A673 (cell line): ENCODE measurements around the gene TCHHL1. TPM values are rescaled to one million over a fixed set of nuclear protein-coding genes. Genes with fewer than 3 reads are reported as not detected.

Source experiments
- BruUV-seq: library from RNA; stranded (reverse); fragments of 400-500 nt; replicated peaks from 2 replicates; lab custom pipeline; 2021; lab: Mats Ljungman, UMichigan
- CTCF ChIA-PET: fragments of 300-600 bp; sonication (Branson Sonifier 250); formaldehyde crosslinking; loops from one replicate; lab custom pipeline; 2022; ENCODE audit warnings: antibody characterized with exemption; lab: Charles Lee
- POLR2A ChIA-PET: fragments of 300-600 bp; sonication (Branson Sonifier 250); formaldehyde crosslinking; loops from one replicate; lab custom pipeline; 2022; ENCODE audit warnings: antibody characterized with exemption; ENCODE audit not compliant: low non-redundant PET; lab: Charles Lee
- DNase-seq: peaks from one replicate; pipeline ENCODE4 v3.0.0-alpha.2; 2015; ENCODE audit warnings: low spot score
- H3K27ac ChIP-seq: fragments of 200-600 bp; sonication (generic); 2 replicates; pipeline ENCODE4 v1.5.1; 2016; ENCODE audit warnings: mixed run types, low read depth, mild to moderate bottlenecking, mixed read lengths, antibody characterized with exemption, low read length; ENCODE audit not compliant: poor library complexity, severe bottlenecking
- H3K27me3 ChIP-seq: fragments of 200-600 bp; sonication (generic); replicated peaks from 2 replicates; pipeline ENCODE4 v1.6.1; 2017; ENCODE audit warnings: mixed run types, low read depth, mild to moderate bottlenecking, mixed read lengths, antibody characterized with exemption, low read length; ENCODE audit not compliant: insufficient read depth, poor library complexity
- H3K36me3 ChIP-seq: fragments of 200-600 bp; sonication (generic); 2 replicates; pipeline ENCODE4 v1.6.1; 2016; ENCODE audit warnings: mixed run types, mild to moderate bottlenecking, mixed read lengths, antibody characterized with exemption, low read length; ENCODE audit not compliant: insufficient read depth, poor library complexity, severe bottlenecking
- H3K4me1 ChIP-seq: fragments of 200-600 bp; sonication (generic); 2 replicates; pipeline ENCODE4 v1.6.1; 2017; ENCODE audit warnings: mixed run types, mild to moderate bottlenecking, mixed read lengths, antibody characterized with exemption, low read length; ENCODE audit not compliant: insufficient read depth, poor library complexity, severe bottlenecking
- H3K4me3 ChIP-seq: fragments of 200-600 bp; sonication (generic); 2 replicates; pipeline ENCODE4 v1.5.1; 2016; ENCODE audit warnings: low read depth, mixed run types, mild to moderate bottlenecking, mixed read lengths, low read length; ENCODE audit not compliant: poor library complexity, severe bottlenecking
- H3K9me3 ChIP-seq: fragments of 200-600 bp; sonication (generic); 2 replicates; pipeline ENCODE4 v1.6.1; 2016; ENCODE audit warnings: mixed run types, low read depth, mild to moderate bottlenecking, mixed read lengths, antibody characterized with exemption, low read length; ENCODE audit not compliant: poor library complexity, severe bottlenecking
- EZH2 ChIP-seq: fragments of 200-600 bp; sonication (generic); IDR thresholded peaks from 2 replicates; pipeline ENCODE4 v1.6.1; 2017; ENCODE audit warnings: borderline replicate concordance, low read depth, mild to moderate bottlenecking, mixed read lengths, antibody characterized with exemption, low read length; ENCODE audit not compliant: poor library complexity, severe bottlenecking
- intact Hi-C: fragments of 100-400 bp; cut with micrococcal nuclease; formaldehyde crosslinking; loops from one replicate; pipeline ENCODE4 v1.10.0; 2022; ENCODE audit not compliant: unreplicated experiment
- total RNA-seq: library from RNA; stranded (reverse); gene quantifications from 2 replicates; pipeline ENCODE4 v1.2.3, GENCODE V29; 2021
- TF ChIP-seq, protein P1 (sequence below): fragments of 300-800, 200-600 bp; sonication (generic); conservative IDR thresholded peaks from 2 replicates; pipeline ENCODE4 v1.5.1; 2017; ENCODE audit warnings: low read depth, mild to moderate bottlenecking, antibody characterized with exemption, low read length, moderate library complexity, mixed read lengths

Gene TCHHL1
- total RNA-seq, 1 experiment from 2014 or later, result not detected

GRCh38 chr1:152034654-152035538 is 54.0 kb downstream of the TCHHL1 start:
- CTCF ChIA-PET, result interaction anchor here (0.6 to 1.6 kb wide), 6 partner anchors 11 to 99 kb away, joined by 3 to 6 read pairs (median 3); no protein-coding TSS in a partner anchor
- H3K36me3 ChIP-seq, result peaks cover 23% of the 10 kb centered on the region
- intact Hi-C loops, result no loop called here
- H3K4me3 ChIP-seq, result peak overlapping the region; percentile 57
- TF ChIP-seq, protein P1, sequence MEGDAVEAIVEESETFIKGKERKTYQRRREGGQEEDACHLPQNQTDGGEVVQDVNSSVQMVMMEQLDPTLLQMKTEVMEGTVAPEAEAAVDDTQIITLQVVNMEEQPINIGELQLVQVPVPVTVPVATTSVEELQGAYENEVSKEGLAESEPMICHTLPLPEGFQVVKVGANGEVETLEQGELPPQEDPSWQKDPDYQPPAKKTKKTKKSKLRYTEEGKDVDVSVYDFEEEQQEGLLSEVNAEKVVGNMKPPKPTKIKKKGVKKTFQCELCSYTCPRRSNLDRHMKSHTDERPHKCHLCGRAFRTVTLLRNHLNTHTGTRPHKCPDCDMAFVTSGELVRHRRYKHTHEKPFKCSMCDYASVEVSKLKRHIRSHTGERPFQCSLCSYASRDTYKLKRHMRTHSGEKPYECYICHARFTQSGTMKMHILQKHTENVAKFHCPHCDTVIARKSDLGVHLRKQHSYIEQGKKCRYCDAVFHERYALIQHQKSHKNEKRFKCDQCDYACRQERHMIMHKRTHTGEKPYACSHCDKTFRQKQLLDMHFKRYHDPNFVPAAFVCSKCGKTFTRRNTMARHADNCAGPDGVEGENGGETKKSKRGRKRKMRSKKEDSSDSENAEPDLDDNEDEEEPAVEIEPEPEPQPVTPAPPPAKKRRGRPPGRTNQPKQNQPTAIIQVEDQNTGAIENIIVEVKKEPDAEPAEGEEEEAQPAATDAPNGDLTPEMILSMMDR, result peak; percentile 83
- TF ChIP-seq EZH2, result no peak
- POLR2A ChIA-PET, result interaction anchor here (0.5 to 0.7 kb wide), 3 partner anchors 17 to 615 kb away, joined by 3 to 9 read pairs (median 3); no protein-coding TSS in a partner anchor
- DNase-seq, result peak; percentile 88
- H3K4me1 ChIP-seq, result peaks cover 29% of the 10 kb centered on the region
- H3K27me3 ChIP-seq, result no peaks in the 10 kb centered on the region
- H3K9me3 ChIP-seq, result no peaks in the 10 kb centered on the region
- peak overlapping the region; percentile 76 for H3K27ac ChIP-seq
- no TSS peak for BruUV-seq

DNA sequence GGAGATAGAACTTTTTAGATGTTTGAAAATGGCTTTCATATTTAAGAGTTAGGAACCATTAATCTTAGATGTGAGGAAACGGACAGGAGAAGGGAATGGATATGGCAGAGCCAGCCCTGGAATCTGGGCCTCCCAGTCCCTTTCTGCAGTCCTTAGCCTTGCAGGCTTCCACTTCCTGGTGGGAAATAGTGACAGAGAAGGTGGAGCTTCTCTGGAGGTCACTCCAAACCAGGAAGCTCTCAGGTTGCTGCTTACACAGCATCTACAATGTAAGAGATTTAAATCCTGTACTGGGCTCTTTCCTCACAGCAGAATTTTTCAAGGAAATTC is 54.6 kb downstream of the TCHHL1 start:
- no peak for TF ChIP-seq EZH2
- TF ChIP-seq, protein P1, result no peak
- peak overlapping the region; percentile 57 for H3K4me3 ChIP-seq
- BruUV-seq, result no TSS peak
- H3K27me3 ChIP-seq, result no peaks in the 10 kb centered on the region
- peaks cover 23% of the 10 kb centered on the region for H3K36me3 ChIP-seq
- CTCF ChIA-PET, result interaction anchor here (0.6 to 1.6 kb wide), 5 partner anchors 11 to 99 kb away, joined by 3 to 6 read pairs (median 3); no protein-coding TSS in a partner anchor
- H3K27ac ChIP-seq, result peak overlapping the region; percentile 76
- intact Hi-C loops, result no loop called here
- POLR2A ChIA-PET, result interaction anchor here (0.6 kb wide), 1 partner anchor 17 kb away, joined by 9 read pairs; no protein-coding TSS in a partner anchor
- no peaks in the 10 kb centered on the region for H3K9me3 ChIP-seq
- no peak for DNase-seq
- peaks cover 33% of the 10 kb centered on the region for H3K4me1 ChIP-seq

Other genes with a start within 250 kb of the TCHHL1 start
- not detected in 2 replicates for gene C2CD4D, start 249.2 kb downstream of the TCHHL1 start, total RNA-seq
- not detected in 2 replicates for gene THEM5, start 235.4 kb downstream of the TCHHL1 start, total RNA-seq
- 1.2 and 3.0 TPM in 2 replicates for gene THEM4, start 179.6 kb downstream of the TCHHL1 start, total RNA-seq
- 34.0 and 42.4 TPM in 2 replicates for gene S100A10, start 95.2 kb downstream of the TCHHL1 start, total RNA-seq
- 140 and 151 TPM in 2 replicates for gene S100A11, start 52.1 kb downstream of the TCHHL1 start, total RNA-seq
- gene TCHH, start 26.4 kb upstream of the TCHHL1 start, total RNA-seq, result 0.24 and 0.28 TPM in 2 replicates
- gene RPTN, start 70.2 kb upstream of the TCHHL1 start, total RNA-seq, result not detected in 2 replicates
- gene HRNR, start 135.1 kb upstream of the TCHHL1 start, total RNA-seq, result not detected in 2 replicates
- not detected in 2 replicates for gene FLG, start 236.2 kb upstream of the TCHHL1 start, total RNA-seq